ENCODE results near the gene THAP12.
A peak's percentile ranks its signal among the peaks of the same experiment; 100 is the strongest.

THAP12 gene

GRCh38 chr11:76424379-76424778, 43.4 kb upstream of the THAP12 start:
- Histone ChIP-seq H4K20me1 (ENCODE audit: insufficient read depth, low read length, poor library complexity, severe bottlenecking) (no peaks in the 10 kb centered on the region), H3K9me3 (ENCODE audit: insufficient read depth, low read depth, low read length) (no peaks in the 10 kb centered on the region), H3K36me3 (ENCODE audit: insufficient read depth, low read length) (no peaks in the 10 kb centered on the region), H3K79me2 (ENCODE audit: insufficient read depth, low read length) (no peaks in the 10 kb centered on the region), H2AFZ (ENCODE audit: low read length) (no peak overlapping the region), H3K9ac (ENCODE audit: low read depth, low read length, poor library complexity, severe bottlenecking) (no peak overlapping the region), H3K4me2 (ENCODE audit: low read depth, low read length, poor library complexity, severe bottlenecking) (no peak overlapping the region), H3K4me1 (ENCODE audit: insufficient read depth, low read length, poor library complexity, severe bottlenecking) (no peaks in the 10 kb centered on the region), H3K4me3 (ENCODE audit: low read length, poor library complexity, severe bottlenecking) (no peak overlapping the region), H3K9me2 (replicated peaks; ENCODE audit: low read depth, low read length) (no peaks in the 10 kb centered on the region), H3K27me3 (ENCODE audit: insufficient read depth, low read length, poor library complexity, severe bottlenecking) (no peaks in the 10 kb centered on the region), H3F3A (ENCODE audit: low read depth) (no peaks in the 10 kb centered on the region)
- TF ChIP-seq, protein P1, sequence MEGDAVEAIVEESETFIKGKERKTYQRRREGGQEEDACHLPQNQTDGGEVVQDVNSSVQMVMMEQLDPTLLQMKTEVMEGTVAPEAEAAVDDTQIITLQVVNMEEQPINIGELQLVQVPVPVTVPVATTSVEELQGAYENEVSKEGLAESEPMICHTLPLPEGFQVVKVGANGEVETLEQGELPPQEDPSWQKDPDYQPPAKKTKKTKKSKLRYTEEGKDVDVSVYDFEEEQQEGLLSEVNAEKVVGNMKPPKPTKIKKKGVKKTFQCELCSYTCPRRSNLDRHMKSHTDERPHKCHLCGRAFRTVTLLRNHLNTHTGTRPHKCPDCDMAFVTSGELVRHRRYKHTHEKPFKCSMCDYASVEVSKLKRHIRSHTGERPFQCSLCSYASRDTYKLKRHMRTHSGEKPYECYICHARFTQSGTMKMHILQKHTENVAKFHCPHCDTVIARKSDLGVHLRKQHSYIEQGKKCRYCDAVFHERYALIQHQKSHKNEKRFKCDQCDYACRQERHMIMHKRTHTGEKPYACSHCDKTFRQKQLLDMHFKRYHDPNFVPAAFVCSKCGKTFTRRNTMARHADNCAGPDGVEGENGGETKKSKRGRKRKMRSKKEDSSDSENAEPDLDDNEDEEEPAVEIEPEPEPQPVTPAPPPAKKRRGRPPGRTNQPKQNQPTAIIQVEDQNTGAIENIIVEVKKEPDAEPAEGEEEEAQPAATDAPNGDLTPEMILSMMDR (conservative IDR thresholded peaks at IDR 0.05; ENCODE audit: low read length), result no peak
- TF ChIP-seq EZH2phosphoT487 (IDR thresholded peaks at IDR 0.05; ENCODE audit: borderline replicate concordance), result no peak

GRCh38 chr11:76419896-76420295, 39.0 kb upstream of the THAP12 start:
- no peaks in the 10 kb centered on the region for H3K27me3 ChIP-seq (ENCODE audit: insufficient read depth, low read length, poor library complexity, severe bottlenecking)
- no peaks in the 10 kb centered on the region for H3K9me3 ChIP-seq (ENCODE audit: insufficient read depth, low read depth, low read length)
- no peaks in the 10 kb centered on the region for H3K4me1 ChIP-seq (ENCODE audit: insufficient read depth, low read length, poor library complexity, severe bottlenecking)
- no peak overlapping the region for H3K4me3 ChIP-seq (ENCODE audit: low read length, poor library complexity, severe bottlenecking)
- no peaks in the 10 kb centered on the region for H3K79me2 ChIP-seq (ENCODE audit: insufficient read depth, low read length)
- no peaks in the 10 kb centered on the region for H3K9me2 ChIP-seq (replicated peaks; ENCODE audit: low read depth, low read length)
- no peaks in the 10 kb centered on the region for H4K20me1 ChIP-seq (ENCODE audit: insufficient read depth, low read length, poor library complexity, severe bottlenecking)
- no peak for TF ChIP-seq EZH2phosphoT487 (IDR thresholded peaks at IDR 0.05; ENCODE audit: borderline replicate concordance)
- TF ChIP-seq, protein P1 (conservative IDR thresholded peaks at IDR 0.05; ENCODE audit: low read length), result peak; percentile 76
- H2AFZ ChIP-seq (ENCODE audit: low read length), result no peak overlapping the region
- H3F3A ChIP-seq (ENCODE audit: low read depth), result no peaks in the 10 kb centered on the region
- H3K9ac ChIP-seq (ENCODE audit: low read depth, low read length, poor library complexity, severe bottlenecking), result no peak overlapping the region
- no peak overlapping the region for H3K4me2 ChIP-seq (ENCODE audit: low read depth, low read length, poor library complexity, severe bottlenecking)
- H3K36me3 ChIP-seq (ENCODE audit: insufficient read depth, low read length), result no peaks in the 10 kb centered on the region

DNA sequence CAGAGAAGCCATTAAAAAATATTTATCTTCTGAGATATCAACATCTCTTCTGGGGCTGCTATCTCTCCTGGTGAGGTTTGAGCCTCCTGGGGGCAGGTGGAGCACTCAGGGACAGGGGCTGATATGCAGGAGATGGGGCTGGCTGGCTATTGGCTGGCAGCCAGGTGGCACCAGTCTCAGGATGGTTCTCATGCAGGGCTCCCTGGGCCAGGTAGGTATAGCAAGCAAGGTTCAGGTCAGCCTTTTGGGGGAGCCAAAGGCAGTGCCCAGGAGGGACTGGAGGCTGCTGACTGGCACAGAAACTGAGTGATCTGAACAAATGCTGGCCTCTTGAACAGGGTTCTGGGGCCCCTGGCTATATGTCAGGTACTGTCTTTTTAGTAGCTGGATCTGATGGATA, 34.1 kb upstream of the THAP12 start:
- no peaks in the 10 kb centered on the region for H3K4me1 ChIP-seq (ENCODE audit: insufficient read depth, low read length, poor library complexity, severe bottlenecking)
- H3F3A ChIP-seq (ENCODE audit: low read depth), result no peaks in the 10 kb centered on the region
- H2AFZ ChIP-seq (ENCODE audit: low read length), result no peak overlapping the region
- no peaks in the 10 kb centered on the region for H3K9me2 ChIP-seq (replicated peaks; ENCODE audit: low read depth, low read length)
- no peaks in the 10 kb centered on the region for H3K36me3 ChIP-seq (ENCODE audit: insufficient read depth, low read length)
- H4K20me1 ChIP-seq (ENCODE audit: insufficient read depth, low read length, poor library complexity, severe bottlenecking), result no peaks in the 10 kb centered on the region
- no peaks in the 10 kb centered on the region for H3K79me2 ChIP-seq (ENCODE audit: insufficient read depth, low read length)
- TF ChIP-seq EZH2phosphoT487 (IDR thresholded peaks at IDR 0.05; ENCODE audit: borderline replicate concordance), result no peak
- TF ChIP-seq, protein P1 (conservative IDR thresholded peaks at IDR 0.05; ENCODE audit: low read length), result peak; percentile 14; the same call in 1 of the 2 replicates
- H3K4me2 ChIP-seq (ENCODE audit: low read depth, low read length, poor library complexity, severe bottlenecking), result no peak overlapping the region
- H3K4me3 ChIP-seq (ENCODE audit: low read length, poor library complexity, severe bottlenecking), result no peak overlapping the region
- H3K9me3 ChIP-seq (ENCODE audit: insufficient read depth, low read depth, low read length), result no peaks in the 10 kb centered on the region
- no peaks in the 10 kb centered on the region for H3K27me3 ChIP-seq (ENCODE audit: insufficient read depth, low read length, poor library complexity, severe bottlenecking)
- H3K9ac ChIP-seq (ENCODE audit: low read depth, low read length, poor library complexity, severe bottlenecking), result no peak overlapping the region
